ENCODE measurements around the gene USP14.

The USP14 gene

GRCh38 chr18:231563-231962, 73.2 kb downstream of the USP14 start:
- TF ChIP-seq EZH2phosphoT487 (IDR thresholded peaks at IDR 0.05; ENCODE audit: borderline replicate concordance) (no peak), CTCF (conservative IDR thresholded peaks at IDR 0.05; ENCODE audit: low read length) (no peak)
- H3K36me3 ChIP-seq (ENCODE audit: insufficient read depth, low read length) = peaks cover 3% of the 10 kb centered on the region; the same call in 1 of the 2 replicates

GRCh38 chr18:240175-240574, 81.8 kb downstream of the USP14 start:
- Histone ChIP-seq H3K9ac (ENCODE audit: low read depth, low read length, poor library complexity, severe bottlenecking) (no peak overlapping the region), H3F3A (ENCODE audit: low read depth) (no peaks in the 10 kb centered on the region), H3K4me3 (ENCODE audit: low read length, poor library complexity, severe bottlenecking) (no peak overlapping the region), H4K20me1 (ENCODE audit: insufficient read depth, low read length, poor library complexity, severe bottlenecking) (no peaks in the 10 kb centered on the region), H2AFZ (ENCODE audit: low read length) (no peak overlapping the region), H3K4me2 (ENCODE audit: low read depth, low read length, poor library complexity, severe bottlenecking) (no peak overlapping the region), H3K9me3 (ENCODE audit: insufficient read depth, low read depth, low read length) (no peaks in the 10 kb centered on the region), H3K79me2 (ENCODE audit: insufficient read depth, low read length) (no peaks in the 10 kb centered on the region), H3K4me1 (ENCODE audit: insufficient read depth, low read length, poor library complexity, severe bottlenecking) (no peaks in the 10 kb centered on the region), H3K9me2 (replicated peaks; ENCODE audit: low read depth, low read length) (no peaks in the 10 kb centered on the region), H3K27me3 (ENCODE audit: insufficient read depth, low read length, poor library complexity, severe bottlenecking) (no peaks in the 10 kb centered on the region), H3K36me3 (ENCODE audit: insufficient read depth, low read length) (peaks cover 19% of the 10 kb centered on the region; the same call in 1 of the 2 replicates)
- no peak for TF ChIP-seq CTCF (conservative IDR thresholded peaks at IDR 0.05; ENCODE audit: low read length)
- TF ChIP-seq EZH2phosphoT487 (IDR thresholded peaks at IDR 0.05; ENCODE audit: borderline replicate concordance) = no peak

More at GRCh38 chr18:231563-231962, 73.2 kb downstream of the USP14 start:
- no peak overlapping the region for H2AFZ ChIP-seq (ENCODE audit: low read length)
- no peaks in the 10 kb centered on the region for H4K20me1 ChIP-seq (ENCODE audit: insufficient read depth, low read length, poor library complexity, severe bottlenecking)
- no peak overlapping the region for H3K4me3 ChIP-seq (ENCODE audit: low read length, poor library complexity, severe bottlenecking)
- H3K4me2 ChIP-seq (ENCODE audit: low read depth, low read length, poor library complexity, severe bottlenecking) = no peak overlapping the region
- no peaks in the 10 kb centered on the region for H3F3A ChIP-seq (ENCODE audit: low read depth)
- H3K9me2 ChIP-seq (replicated peaks; ENCODE audit: low read depth, low read length) = no peaks in the 10 kb centered on the region
- no peaks in the 10 kb centered on the region for H3K79me2 ChIP-seq (ENCODE audit: insufficient read depth, low read length)
- no peaks in the 10 kb centered on the region for H3K27me3 ChIP-seq (ENCODE audit: insufficient read depth, low read length, poor library complexity, severe bottlenecking)
- H3K9ac ChIP-seq (ENCODE audit: low read depth, low read length, poor library complexity, severe bottlenecking) = no peak overlapping the region
- H3K9me3 ChIP-seq (ENCODE audit: insufficient read depth, low read depth, low read length) = no peaks in the 10 kb centered on the region
- H3K4me1 ChIP-seq (ENCODE audit: insufficient read depth, low read length, poor library complexity, severe bottlenecking) = no peaks in the 10 kb centered on the region

- H4K20me1 ChIP-seq (ENCODE audit: insufficient read depth, low read length, poor library complexity, severe bottlenecking) = no peaks in the 10 kb centered on the region
- H3K36me3 ChIP-seq (ENCODE audit: insufficient read depth, low read length) = peaks cover 53% of the 10 kb centered on the region
These were observed 87.0 kb downstream of the USP14 start for GRCh38 chr18:245282-245847.

More at GRCh38 chr18:245282-245847, 87.0 kb downstream of the USP14 start:
- Histone ChIP-seq H3F3A (ENCODE audit: low read depth) (no peaks in the 10 kb centered on the region), H2AFZ (ENCODE audit: low read length) (no peak overlapping the region), H3K4me3 (ENCODE audit: low read length, poor library complexity, severe bottlenecking) (no peak overlapping the region), H3K79me2 (ENCODE audit: insufficient read depth, low read length) (no peaks in the 10 kb centered on the region), H3K9ac (ENCODE audit: low read depth, low read length, poor library complexity, severe bottlenecking) (no peak overlapping the region), H3K4me2 (ENCODE audit: low read depth, low read length, poor library complexity, severe bottlenecking) (no peak overlapping the region), H3K9me2 (replicated peaks; ENCODE audit: low read depth, low read length) (no peaks in the 10 kb centered on the region), H3K27me3 (ENCODE audit: insufficient read depth, low read length, poor library complexity, severe bottlenecking) (no peaks in the 10 kb centered on the region), H3K9me3 (ENCODE audit: insufficient read depth, low read depth, low read length) (no peaks in the 10 kb centered on the region), H3K4me1 (ENCODE audit: insufficient read depth, low read length, poor library complexity, severe bottlenecking) (no peaks in the 10 kb centered on the region)
- TF ChIP-seq EZH2phosphoT487 (IDR thresholded peaks at IDR 0.05; ENCODE audit: borderline replicate concordance) = no peak
- TF ChIP-seq CTCF (conservative IDR thresholded peaks at IDR 0.05; ENCODE audit: low read length) = no peak
